Posterior vena cava (tissue), 2 donors: Measurements from ENCODE around the gene ABAT. TPM values are rescaled to one million over a fixed set of nuclear protein-coding genes. Genes with fewer than 3 reads are reported as not detected.
A peak's percentile ranks its signal among the peaks of the same experiment; 100 is the strongest.

Experiments used
- DNase-seq: peaks from one replicate; pipeline ENCODE4 v3.0.0-alpha.2; 2020; ENCODE audit warnings: low spot score
- intact Hi-C, 2 donors: fragments of 100-400 bp; cut with DNase I; formaldehyde crosslinking; loops; one replicate each; pipeline versions ENCODE4 v1.14.1 to v1.14.2; 2022 to 2023
- total RNA-seq, 2 donors: library from RNA; stranded (reverse); fragmentation: NEBNext Ultra II Directional; extraction: Animal tissue kit (Norgen Biotek cat#: 25700); gene quantifications; one replicate each; pipeline ENCODE4 v1.2.1, GENCODE V29; 2021
- donor health status: DM: yes; HTN: yes; CAD: no.
- donor health status: DM: yes; HTN: yes; CAD: no.

The ABAT gene
- total RNA-seq, 2 donors from 2014 or later, result 2.2 to 4.4 TPM

GRCh38 chr16:8646326-8647053, 27.9 kb upstream of the ABAT start:
- intact Hi-C loops, result no loop called here
- DNase-seq, result no peak

GRCh38 chr16:8647721-8648318, 26.6 kb upstream of the ABAT start:
- DNase-seq, result peak; percentile 1
- intact Hi-C loops, result no loop called here

GRCh38 chr16:8648877-8649276, 25.5 kb upstream of the ABAT start:
- intact Hi-C loops, result no loop called here
- DNase-seq, result no peak

DNA sequence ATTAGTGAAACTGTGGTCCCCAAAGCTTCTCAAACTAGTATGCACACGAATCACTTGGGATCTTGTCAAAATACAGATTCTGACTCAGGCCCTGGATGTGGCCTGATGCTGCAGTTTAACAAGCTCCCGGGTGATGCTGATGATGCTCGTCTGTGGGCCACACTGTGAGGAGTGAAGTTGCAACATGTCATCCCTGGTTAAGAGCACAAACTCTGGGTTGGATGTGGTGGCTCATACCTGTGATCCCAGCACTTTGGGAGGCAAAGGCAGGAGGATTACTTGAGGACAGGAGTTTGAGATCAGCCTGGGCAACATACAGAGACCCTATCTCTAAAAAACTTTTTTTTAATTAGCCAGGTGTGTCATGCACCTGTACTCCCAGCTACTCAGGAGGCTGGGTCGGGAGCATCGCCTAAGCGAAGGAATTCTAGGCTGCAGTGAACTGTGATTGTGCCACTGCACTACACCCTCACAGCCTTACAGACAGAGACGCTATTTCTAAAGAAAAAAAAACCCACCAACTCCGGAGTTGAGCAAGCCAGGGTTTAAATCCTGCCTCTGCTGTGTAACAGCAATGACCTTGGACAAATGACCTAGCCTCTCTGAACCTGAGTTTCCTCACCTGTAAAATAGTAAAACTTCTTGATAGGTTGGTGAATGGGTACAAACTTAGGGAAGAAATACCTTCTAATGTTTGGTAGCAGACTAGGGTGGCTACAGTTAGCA, 24.4 kb upstream of the ABAT start:
- no peak for DNase-seq
- intact Hi-C loops, result loop anchor here in 1 of 2 donors (10.0 kb wide), 1 partner anchor 235 kb away; the partner anchor contains the start of gene LITAFD

DNA sequence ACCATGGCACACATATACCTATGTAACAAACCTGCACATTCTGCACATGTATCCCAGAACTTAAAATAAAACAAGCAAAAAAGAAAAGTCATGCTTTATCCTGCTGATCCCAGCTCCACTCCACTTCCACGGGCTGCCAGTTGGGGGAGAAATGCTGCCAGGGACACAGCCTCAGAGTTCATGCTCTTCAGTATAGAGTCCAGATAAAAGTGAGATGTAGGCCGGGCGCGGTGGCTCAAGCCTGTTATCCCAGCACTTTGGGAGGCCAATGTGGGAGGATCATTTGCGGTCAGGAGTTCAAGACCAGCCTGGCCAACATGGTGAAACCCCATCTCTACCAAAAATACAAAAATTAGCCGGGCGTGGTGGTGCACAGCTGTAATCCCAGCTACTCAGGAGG, 22.5 kb upstream of the ABAT start:
- DNase-seq, result peak; percentile 76
- intact Hi-C loops, result loop anchor here in 1 of 2 donors (10.0 kb wide), 1 partner anchor 233 kb away; the partner anchor contains the start of gene LITAFD

DNA sequence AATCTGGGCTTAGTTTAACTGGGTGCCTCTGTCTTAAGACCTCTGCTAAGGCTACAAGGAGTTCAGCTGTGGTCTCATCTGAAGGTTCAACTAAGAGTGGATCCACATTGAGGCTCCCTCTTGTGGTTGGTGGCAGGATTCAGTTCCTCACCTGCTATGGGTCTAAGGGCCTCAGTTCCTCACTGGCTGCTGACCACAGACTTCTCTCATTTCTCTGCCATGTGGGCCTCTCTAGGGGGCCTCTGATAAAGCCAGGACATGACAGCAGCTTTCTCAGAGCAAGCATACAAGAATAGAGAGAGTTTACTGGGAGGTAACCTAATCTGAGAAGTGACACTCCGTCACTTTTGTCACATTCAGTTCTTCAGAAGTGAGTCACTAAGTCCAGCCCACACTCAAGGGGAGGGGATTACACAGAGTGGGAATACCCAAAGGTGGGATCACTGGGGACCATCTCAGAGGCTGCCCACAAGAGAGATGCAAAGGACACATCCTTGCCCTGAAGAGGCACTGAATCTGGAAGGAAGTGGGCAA, 19.2 kb upstream of the ABAT start:
- no peak for DNase-seq
- intact Hi-C loops, result loop anchor here (5.0 to 10.0 kb wide), 2 partner anchors 222 to 230 kb away; partner anchors contain the start of gene LITAFD (in 1 of the 2)

DNA sequence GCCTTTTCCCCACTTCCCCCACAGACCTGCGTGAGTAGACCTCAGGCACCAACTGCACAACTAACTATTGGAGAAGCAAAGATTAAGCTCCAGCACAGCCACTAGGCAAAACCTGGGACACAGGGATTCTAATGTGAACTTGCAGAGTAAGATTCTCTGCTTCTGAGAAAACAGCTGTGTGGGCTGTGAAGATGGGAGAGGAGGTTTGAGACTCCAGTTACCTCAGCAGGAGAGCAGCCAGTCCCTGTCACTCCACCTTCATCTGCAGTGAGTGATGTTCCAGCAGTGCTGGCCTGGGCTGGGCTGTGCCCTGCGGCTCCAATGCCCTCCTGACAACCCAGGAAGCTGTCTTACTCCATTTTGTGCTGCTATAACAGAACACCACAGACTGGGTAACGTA, 18.0 kb upstream of the ABAT start:
- no peak for DNase-seq
- intact Hi-C loops, result loop anchor here (5.0 to 10.0 kb wide), 2 partner anchors 221 to 228 kb away; partner anchors contain the start of gene LITAFD (in 1 of the 2)

GRCh38 chr16:8660841-8661301, 13.5 kb upstream of the ABAT start:
- intact Hi-C loops, result no loop called here

GRCh38 chr16:8661703-8662102, 12.7 kb upstream of the ABAT start:
- DNase-seq, result no peak

More at GRCh38 chr16:8660841-8661301, 13.5 kb upstream of the ABAT start:
- peak; percentile 86 for DNase-seq

GRCh38 chr16:8663192-8664089, 11.0 kb upstream of the ABAT start:
- intact Hi-C loops, result no loop called here
- no peak for DNase-seq

More at GRCh38 chr16:8661703-8662102, 12.7 kb upstream of the ABAT start:
- intact Hi-C loops, result no loop called here

DNA sequence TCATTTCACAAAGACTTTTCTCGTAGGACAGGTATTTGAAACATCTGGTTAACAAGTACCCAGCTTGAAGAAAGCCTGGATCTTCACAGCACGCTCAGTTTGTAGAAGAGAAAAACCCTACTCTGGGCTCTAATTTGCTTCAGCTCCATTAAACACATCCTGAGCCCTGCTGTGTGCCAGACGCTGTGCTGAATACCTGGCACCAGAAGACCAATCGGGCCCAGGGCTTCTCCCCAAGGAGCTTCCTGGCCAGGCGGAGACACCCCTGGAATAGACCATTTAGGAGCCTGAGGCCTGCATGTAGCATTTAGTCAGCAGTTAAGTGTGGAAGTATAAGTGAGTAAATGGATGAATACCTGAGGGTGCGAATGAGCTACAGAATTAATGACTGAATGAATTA, 8.9 kb upstream of the ABAT start:
- intact Hi-C loops, result no loop called here

DNA sequence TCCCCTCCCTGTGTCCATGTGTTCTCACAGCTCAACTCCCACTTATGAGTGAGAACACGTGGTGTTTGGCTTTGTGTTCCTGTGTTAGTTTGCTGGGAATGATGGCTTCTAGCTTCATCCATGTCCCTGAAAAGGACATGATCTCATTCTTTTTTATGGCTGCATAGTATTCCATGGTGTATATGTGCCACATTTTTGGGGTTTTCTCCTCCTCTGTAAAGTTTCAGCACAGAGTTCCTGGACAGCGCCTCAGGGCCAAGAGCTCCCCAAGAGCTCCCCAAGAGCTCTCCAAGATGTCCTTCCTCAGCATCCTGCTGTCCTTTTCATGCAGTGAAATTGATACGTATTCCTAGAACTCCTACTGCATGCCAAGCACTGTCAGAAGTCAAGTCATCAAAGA, 6.9 kb upstream of the ABAT start:
- DNase-seq, result no peak
- intact Hi-C loops, result no loop called here

More for the DNA sequence above, 8.9 kb upstream of the ABAT start:
- DNase-seq, result no peak

- intact Hi-C loops, result no loop called here
- no peak for DNase-seq
Observed at GRCh38 chr16:8668113-8668512, 6.3 kb upstream of the ABAT start.

DNA sequence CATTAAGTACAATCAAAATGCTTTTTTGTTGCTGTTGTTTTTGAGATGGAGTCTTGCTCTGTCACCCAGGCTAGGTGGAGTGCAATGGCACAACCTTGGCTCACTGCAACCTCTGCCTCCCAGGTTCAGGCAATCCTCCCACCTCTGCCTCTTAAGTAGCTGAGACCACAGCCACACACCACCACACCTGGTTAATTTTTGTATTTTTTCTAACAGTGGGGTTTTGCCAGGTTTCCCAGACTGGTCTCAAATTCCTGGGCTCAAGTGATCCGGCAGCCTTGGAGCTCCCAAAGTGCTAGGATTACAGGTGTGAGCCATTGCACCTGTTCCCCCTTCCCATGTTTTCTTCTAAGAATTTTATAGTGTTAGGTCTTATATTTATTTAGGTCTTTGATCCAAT, 4.9 kb upstream of the ABAT start:
- no peak for DNase-seq
- intact Hi-C loops, result no loop called here

DNA sequence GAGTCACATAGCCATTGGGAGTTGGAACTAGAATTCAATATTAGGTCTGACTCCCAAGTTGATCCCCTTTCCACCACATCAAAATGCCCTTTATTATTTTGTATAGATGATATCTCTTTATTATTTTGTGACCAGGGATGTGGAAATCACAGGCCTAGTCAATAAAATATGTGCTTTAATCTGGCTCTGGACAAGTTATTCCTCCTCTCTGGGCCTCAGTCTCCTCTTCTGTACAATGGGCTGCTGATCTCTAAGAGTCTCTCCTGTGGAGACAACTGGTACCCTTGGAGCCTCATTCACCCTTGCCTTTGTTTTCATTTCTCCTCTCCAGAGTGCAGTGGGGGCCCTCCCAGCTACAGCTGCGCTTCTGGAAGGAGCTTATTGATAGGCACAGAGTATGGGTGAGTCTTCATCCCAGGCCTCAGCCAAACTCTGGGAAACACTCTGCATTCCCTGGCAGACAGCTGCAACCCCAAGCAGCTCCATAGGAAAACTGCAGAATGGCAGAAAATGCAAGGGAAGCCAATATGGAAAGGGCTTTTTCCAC, 4.3 kb upstream of the ABAT start:
- no peak for DNase-seq
- intact Hi-C loops, result no loop called here

- DNase-seq, result no peak
- intact Hi-C loops, result no loop called here
Observed at GRCh38 chr16:8673611-8674412, 605 bp upstream of the ABAT start.
